Cardiac fibroblast (primary cell): Measurements from ENCODE around the gene CDK5.

ENCODE experiments used
- DNase-seq, 2 donors: peaks; one replicate each; pipeline versions ENCODE4 v3.0.0 to v3.0.0-alpha.2; 2010; ENCODE audit warnings: low read depth in 2 of 2
- H3K4me3 ChIP-seq, 2 donors: replicated peaks in 1 of 2; 1 replicate in 1 of 2; 2 replicates in 1 of 2; pipeline ENCODE4 v1.5.1; 2011; ENCODE audit warnings: low read depth in 2 of 2, low read length in 2 of 2, mild to moderate bottlenecking in 2 of 2, moderate library complexity in 1 of 2
- CTCF ChIP-seq: IDR thresholded peaks from one replicate; pipeline ENCODE4 v1.5.1; 2011; ENCODE audit warnings: low read depth, mild to moderate bottlenecking, low read length, inconsistent platforms

Gene CDK5

GRCh38 chr7:151091431-151091830, 33.7 kb upstream of the CDK5 start:
- no peak overlapping the region for H3K4me3 ChIP-seq
- TF ChIP-seq CTCF: peak; percentile 66
- DNase-seq: no peak

GRCh38 chr7:151091003-151091402, 33.3 kb upstream of the CDK5 start:
- no peak overlapping the region for H3K4me3 ChIP-seq
- DNase-seq: no peak
- TF ChIP-seq CTCF: no peak

- TF ChIP-seq CTCF: no peak
- no peak overlapping the region for H3K4me3 ChIP-seq
- no peak for DNase-seq
These were observed 32.4 kb upstream of the CDK5 start for GRCh38 chr7:151089893-151090730.

GRCh38 chr7:151088856-151089699, 31.4 kb upstream of the CDK5 start:
- no peak for TF ChIP-seq CTCF
- peak overlapping the region; percentile 57 to 81 for H3K4me3 ChIP-seq
- DNase-seq: peak; percentile 67 to 75

GRCh38 chr7:151088019-151088855, 30.5 kb upstream of the CDK5 start:
- peak in 1 of 2 donors; percentile 15 for DNase-seq
- no peak for TF ChIP-seq CTCF
- H3K4me3 ChIP-seq: peak overlapping the region; percentile 57 to 81

GRCh38 chr7:151087245-151088018, 29.7 kb upstream of the CDK5 start:
- H3K4me3 ChIP-seq: peak overlapping the region; percentile 74 to 81
- TF ChIP-seq CTCF: no peak
- DNase-seq: peak; percentile 60 to 69
